ENCODE data around the gene NT5C.

- TF ChIP-seq CTCF (IDR thresholded peaks at IDR 0.05 in 4 of 5, conservative IDR thresholded peaks at IDR 0.05 in 1 of 5) = no peak
- TF ChIP-seq POLR2A (IDR thresholded peaks at IDR 0.05) = no peak
Measured at GRCh38 chr17:75084039-75084660, 47.4 kb downstream of the NT5C start.

Measured in gastrocnemius medialis (tissue), 4 donors.